HepG2 (cell line): ENCODE measurements around the gene RCCD1. TPM values are rescaled to one million over a fixed set of nuclear protein-coding genes. Genes with fewer than 3 reads are reported as not detected.
A peak's percentile ranks its signal among the peaks of the same experiment; 100 is the strongest.

ENCODE experiments used
- AGO1 ChIP-seq: fragments of 200-400 bp; formaldehyde crosslinking; IDR thresholded peaks from 2 replicates; pipeline ENCODE4 v1.6.1; 2017; ENCODE audit warnings: mild to moderate bottlenecking, low read depth, low read length, moderate library complexity; ENCODE audit not compliant: poor library complexity, severe bottlenecking
- EED ChIP-seq: sonication (generic); formaldehyde crosslinking; IDR thresholded peaks from 2 replicates; pipeline ENCODE4 v1.5.0; 2020; ENCODE audit warnings: mild to moderate bottlenecking, missing genetic modification reagents
- FOXK1 ChIP-seq: sonication (generic); formaldehyde crosslinking; IDR thresholded peaks from 2 replicates; pipeline ENCODE4 v1.4.0; 2020; ENCODE audit warnings: low read depth, missing genetic modification reagents, borderline replicate concordance
- HDAC6 ChIP-seq: fragments of 200-600 bp; sonication (generic); IDR thresholded peaks from 2 replicates; pipeline ENCODE4 v1.7.0; 2017; ENCODE audit warnings: mild to moderate bottlenecking, antibody characterized with exemption, low read length, low read depth
- HMGXB4 ChIP-seq, 2 experiments: sonication (generic) in 1 of 2; formaldehyde crosslinking in 1 of 2; IDR thresholded peaks; 2 replicates each; pipeline versions ENCODE4 v1.4.0 to v1.6.1; 2018 to 2020; ENCODE audit warnings: missing genetic modification reagents in 2 of 2, borderline replicate concordance in 1 of 2, low read depth in 1 of 2, mild to moderate bottlenecking in 1 of 2, missing biosample characterization in 1 of 2
- HNRNPL ChIP-seq: fragments of 200-400 bp; formaldehyde crosslinking; IDR thresholded peaks from 2 replicates; pipeline ENCODE4 v1.6.1; 2017; ENCODE audit warnings: mild to moderate bottlenecking, low read depth, low read length
- MATR3 ChIP-seq: sonication (generic); formaldehyde crosslinking; IDR thresholded peaks from 2 replicates; pipeline ENCODE4 v1.4.0; 2020; ENCODE audit warnings: missing genetic modification reagents
- NBN ChIP-seq: fragments of 450-650 bp; conservative IDR thresholded peaks from 2 replicates; pipeline ENCODE4 v1.6.1; 2017
- PHF5A ChIP-seq: IDR thresholded peaks from one replicate; pipeline ENCODE4 v1.6.1; 2018; ENCODE audit warnings: low read depth, missing genetic modification reagents; ENCODE audit not compliant: unreplicated experiment
- PLRG1 ChIP-seq: fragments of 450-650 bp; conservative IDR thresholded peaks from 2 replicates; pipeline ENCODE4 v1.6.1; 2016
- SKI ChIP-seq: fragments of 450-650 bp; IDR thresholded peaks from one replicate; pipeline ENCODE4 v1.6.1; 2018; ENCODE audit warnings: mild to moderate bottlenecking; ENCODE audit not compliant: partially characterized antibody
- THRA ChIP-seq: sonication (generic); formaldehyde crosslinking; IDR thresholded peaks from 2 replicates; pipeline ENCODE4 v1.4.0; 2020; ENCODE audit warnings: missing genetic modification reagents, borderline replicate concordance
- ZMYM4 ChIP-seq: sonication (generic); formaldehyde crosslinking; IDR thresholded peaks from 2 replicates; pipeline ENCODE4 v1.8.1; 2023; ENCODE audit warnings: mild to moderate bottlenecking, missing genetic modification reagents
- ZNF292 ChIP-seq: sonication (generic); formaldehyde crosslinking; IDR thresholded peaks from 2 replicates; pipeline ENCODE4 v1.8.1; 2022; ENCODE audit warnings: mild to moderate bottlenecking, low read depth, missing genetic modification reagents, borderline replicate concordance
- ZNF30 ChIP-seq: sonication (generic); formaldehyde crosslinking; IDR thresholded peaks from 2 replicates; pipeline ENCODE4 v1.5.0; 2020; ENCODE audit warnings: mild to moderate bottlenecking, missing genetic modification reagents
- ZNF343 ChIP-seq: sonication (generic); formaldehyde crosslinking; IDR thresholded peaks from 2 replicates; pipeline ENCODE4 v1.4.0; 2020; ENCODE audit warnings: mild to moderate bottlenecking, missing genetic modification reagents
- ZNF441 ChIP-seq: sonication (generic); formaldehyde crosslinking; IDR thresholded peaks from 2 replicates; pipeline ENCODE4 v1.7.0; 2021; ENCODE audit warnings: missing genetic modification reagents, borderline replicate concordance
- ZNF451 ChIP-seq: sonication (generic); formaldehyde crosslinking; IDR thresholded peaks from 2 replicates; pipeline ENCODE4 v1.5.0; 2020; ENCODE audit warnings: mild to moderate bottlenecking, missing genetic modification reagents
- ZNF713 ChIP-seq: sonication (generic); formaldehyde crosslinking; IDR thresholded peaks from 2 replicates; pipeline ENCODE4 v1.4.0; 2020; ENCODE audit warnings: mild to moderate bottlenecking, missing genetic modification reagents
- polyA plus RNA-seq, 8 experiments: library from polyadenylated mRNA; depleted of rRNA in 3 of 8; stranded (reverse) in 7 of 8; unstranded in 1 of 8; fragments of >200 nt; fragmentation: Illumina TruSeq in 4 of 8; extraction: Trizol in 4 of 8; gene quantifications; 2 replicates each; pipeline versions ENCODE4 v1.2.1 to v1.2.3, GENCODE V29; 2011 to 2016; ENCODE audit warnings: low read depth in 4 of 8, missing spikeins in 1 of 8, mixed read lengths in 1 of 8; ENCODE audit not compliant: insufficient read depth in 1 of 8
- total RNA-seq, 5 experiments: library from RNA; depleted of rRNA; stranded (reverse); fragments of >200 nt; fragmentation: Illumina TruSeq; extraction: Trizol; gene quantifications; 2 replicates each; pipeline ENCODE4 v1.2.3, GENCODE V29; 2016; ENCODE audit warnings: low read depth in 1 of 5
- TF ChIP-seq, protein P1 (sequence below): sonication (generic); formaldehyde crosslinking; IDR thresholded peaks from 2 replicates; pipeline ENCODE4 v1.4.0; 2020; ENCODE audit warnings: missing genetic modification reagents, borderline replicate concordance
- TF ChIP-seq, protein P2 (sequence below): sonication (generic); formaldehyde crosslinking; IDR thresholded peaks from 2 replicates; pipeline ENCODE4 v1.4.0; 2020; ENCODE audit warnings: missing genetic modification reagents

RCCD1 gene
- total and polyA plus RNA-seq, 2 of the 13 experiments (the other 11 are each of a cell fraction or from before 2014, with no cell fraction given) = 14.1 to 15.1 TPM

GRCh38 chr15:90994417-90995311 lies 40.0 kb downstream of the RCCD1 start, which contains the start of gene PRC1 (continued):
- TF ChIP-seq, protein P1, sequence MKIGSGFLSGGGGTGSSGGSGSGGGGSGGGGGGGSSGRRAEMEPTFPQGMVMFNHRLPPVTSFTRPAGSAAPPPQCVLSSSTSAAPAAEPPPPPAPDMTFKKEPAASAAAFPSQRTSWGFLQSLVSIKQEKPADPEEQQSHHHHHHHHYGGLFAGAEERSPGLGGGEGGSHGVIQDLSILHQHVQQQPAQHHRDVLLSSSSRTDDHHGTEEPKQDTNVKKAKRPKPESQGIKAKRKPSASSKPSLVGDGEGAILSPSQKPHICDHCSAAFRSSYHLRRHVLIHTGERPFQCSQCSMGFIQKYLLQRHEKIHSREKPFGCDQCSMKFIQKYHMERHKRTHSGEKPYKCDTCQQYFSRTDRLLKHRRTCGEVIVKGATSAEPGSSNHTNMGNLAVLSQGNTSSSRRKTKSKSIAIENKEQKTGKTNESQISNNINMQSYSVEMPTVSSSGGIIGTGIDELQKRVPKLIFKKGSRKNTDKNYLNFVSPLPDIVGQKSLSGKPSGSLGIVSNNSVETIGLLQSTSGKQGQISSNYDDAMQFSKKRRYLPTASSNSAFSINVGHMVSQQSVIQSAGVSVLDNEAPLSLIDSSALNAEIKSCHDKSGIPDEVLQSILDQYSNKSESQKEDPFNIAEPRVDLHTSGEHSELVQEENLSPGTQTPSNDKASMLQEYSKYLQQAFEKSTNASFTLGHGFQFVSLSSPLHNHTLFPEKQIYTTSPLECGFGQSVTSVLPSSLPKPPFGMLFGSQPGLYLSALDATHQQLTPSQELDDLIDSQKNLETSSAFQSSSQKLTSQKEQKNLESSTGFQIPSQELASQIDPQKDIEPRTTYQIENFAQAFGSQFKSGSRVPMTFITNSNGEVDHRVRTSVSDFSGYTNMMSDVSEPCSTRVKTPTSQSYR (CRISPR knock-in tag) = no peak
- 0 out of 2 replicates have a peak, but pooled peaks have one; percentile 26 for TF ChIP-seq ZNF292 (CRISPR knock-in tag)
- no peak for TF ChIP-seq HDAC6
- TF ChIP-seq, protein P2, sequence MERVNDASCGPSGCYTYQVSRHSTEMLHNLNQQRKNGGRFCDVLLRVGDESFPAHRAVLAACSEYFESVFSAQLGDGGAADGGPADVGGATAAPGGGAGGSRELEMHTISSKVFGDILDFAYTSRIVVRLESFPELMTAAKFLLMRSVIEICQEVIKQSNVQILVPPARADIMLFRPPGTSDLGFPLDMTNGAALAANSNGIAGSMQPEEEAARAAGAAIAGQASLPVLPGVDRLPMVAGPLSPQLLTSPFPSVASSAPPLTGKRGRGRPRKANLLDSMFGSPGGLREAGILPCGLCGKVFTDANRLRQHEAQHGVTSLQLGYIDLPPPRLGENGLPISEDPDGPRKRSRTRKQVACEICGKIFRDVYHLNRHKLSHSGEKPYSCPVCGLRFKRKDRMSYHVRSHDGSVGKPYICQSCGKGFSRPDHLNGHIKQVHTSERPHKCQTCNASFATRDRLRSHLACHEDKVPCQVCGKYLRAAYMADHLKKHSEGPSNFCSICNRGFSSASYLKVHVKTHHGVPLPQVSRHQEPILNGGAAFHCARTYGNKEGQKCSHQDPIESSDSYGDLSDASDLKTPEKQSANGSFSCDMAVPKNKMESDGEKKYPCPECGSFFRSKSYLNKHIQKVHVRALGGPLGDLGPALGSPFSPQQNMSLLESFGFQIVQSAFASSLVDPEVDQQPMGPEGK (CRISPR knock-in tag) = peak; percentile 23; the same call in 1 of the 2 replicates
- TF ChIP-seq MATR3 (CRISPR knock-in tag) = no peak
- no peak for TF ChIP-seq EED (CRISPR knock-in tag)
- TF ChIP-seq HMGXB4 (CRISPR knock-in tag; IDR thresholded peaks at IDR 0.05; ENCODE audit: borderline replicate concordance in 1 of 2, low read depth in 1 of 2) = peak; percentile 83 to 85
- no peak for TF ChIP-seq ZNF713 (CRISPR knock-in tag)
- no peak for TF ChIP-seq PLRG1
- TF ChIP-seq SKI = peak; percentile 78
- no peak for TF ChIP-seq AGO1
- no peak; the same call in 1 of the 2 replicates for TF ChIP-seq ZNF451 (CRISPR knock-in tag)
- TF ChIP-seq HNRNPL = 0 out of 2 replicates have a peak, but pooled peaks have one; percentile 57
- TF ChIP-seq ZNF343 (CRISPR knock-in tag) = peak; percentile 94; the same call in 1 of the 2 replicates
- peak; percentile 55; the same call in 1 of the 2 replicates for TF ChIP-seq FOXK1 (CRISPR knock-in tag)
- no peak for TF ChIP-seq THRA (CRISPR knock-in tag)
- TF ChIP-seq ZNF441 (CRISPR knock-in tag) = peak; percentile 81; the same call in 1 of the 2 replicates
- TF ChIP-seq PHF5A (CRISPR knock-in tag) = no peak
- TF ChIP-seq NBN = no peak
- peak; percentile 91 for TF ChIP-seq ZMYM4 (CRISPR knock-in tag)
- TF ChIP-seq ZNF30 (CRISPR knock-in tag) = no peak
